Measurements from ENCODE around the gene GPM6B.

DNA sequence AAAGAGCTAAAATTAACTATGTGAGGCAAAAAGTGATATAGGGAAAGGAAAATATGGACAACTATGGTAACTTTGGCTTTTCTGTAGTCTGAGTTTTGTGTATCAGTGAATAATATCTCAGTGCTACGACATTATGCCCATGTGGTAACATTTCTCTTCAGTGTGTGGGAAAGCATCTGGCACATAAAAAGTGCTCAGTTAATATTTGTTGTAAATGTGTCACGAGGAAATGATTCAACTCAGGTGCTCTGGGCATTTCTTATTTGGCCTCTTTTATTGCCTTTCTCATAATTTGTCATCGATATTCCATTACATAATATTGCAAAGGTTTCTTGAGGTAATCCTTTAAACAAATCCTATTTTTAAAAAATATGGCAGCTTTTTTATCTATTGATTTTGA lies 64.8 kb downstream of the GPM6B start:
- TF ChIP-seq, protein P1, sequence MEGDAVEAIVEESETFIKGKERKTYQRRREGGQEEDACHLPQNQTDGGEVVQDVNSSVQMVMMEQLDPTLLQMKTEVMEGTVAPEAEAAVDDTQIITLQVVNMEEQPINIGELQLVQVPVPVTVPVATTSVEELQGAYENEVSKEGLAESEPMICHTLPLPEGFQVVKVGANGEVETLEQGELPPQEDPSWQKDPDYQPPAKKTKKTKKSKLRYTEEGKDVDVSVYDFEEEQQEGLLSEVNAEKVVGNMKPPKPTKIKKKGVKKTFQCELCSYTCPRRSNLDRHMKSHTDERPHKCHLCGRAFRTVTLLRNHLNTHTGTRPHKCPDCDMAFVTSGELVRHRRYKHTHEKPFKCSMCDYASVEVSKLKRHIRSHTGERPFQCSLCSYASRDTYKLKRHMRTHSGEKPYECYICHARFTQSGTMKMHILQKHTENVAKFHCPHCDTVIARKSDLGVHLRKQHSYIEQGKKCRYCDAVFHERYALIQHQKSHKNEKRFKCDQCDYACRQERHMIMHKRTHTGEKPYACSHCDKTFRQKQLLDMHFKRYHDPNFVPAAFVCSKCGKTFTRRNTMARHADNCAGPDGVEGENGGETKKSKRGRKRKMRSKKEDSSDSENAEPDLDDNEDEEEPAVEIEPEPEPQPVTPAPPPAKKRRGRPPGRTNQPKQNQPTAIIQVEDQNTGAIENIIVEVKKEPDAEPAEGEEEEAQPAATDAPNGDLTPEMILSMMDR (IDR thresholded peaks at IDR 0.05; ENCODE audit: low read depth, low read length) = no peak
- TF ChIP-seq MYC (IDR thresholded peaks at IDR 0.05; ENCODE audit: low read depth, low read length) = no peak

Measured in NB4 (cell line).